ENCODE measurements around the gene FSD2. TPM values are rescaled to one million over a fixed set of nuclear protein-coding genes. Genes with fewer than 3 reads are reported as not detected.

Gene FSD2
- total RNA-seq, 1 experiment from 2014 or later: not detected

DNA sequence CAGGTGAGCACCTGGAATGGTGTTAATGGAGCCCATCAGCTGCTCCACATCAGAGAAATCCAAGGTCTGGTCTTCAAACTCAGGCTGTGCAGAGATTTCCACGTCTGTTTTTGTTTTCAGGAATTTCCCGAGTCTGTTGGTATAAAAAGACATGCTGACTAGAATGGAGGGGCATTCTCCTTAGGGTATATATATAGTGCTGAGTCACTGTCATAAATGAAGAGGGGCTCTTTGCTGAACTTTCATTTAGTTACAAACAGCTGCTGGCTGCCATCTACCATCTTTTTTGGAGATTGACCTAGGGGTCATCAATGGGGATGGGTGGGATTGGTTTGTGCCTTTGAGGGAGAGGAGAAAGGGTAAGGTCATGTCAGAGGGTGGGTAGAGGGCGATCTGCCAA, 27.1 kb downstream of the FSD2 start:
- POLR2A ChIA-PET: interaction anchor here (1.1 to 1.5 kb wide), 2 partner anchors 29 to 30 kb away, joined by 3 read pairs; no protein-coding TSS in a partner anchor
- TF ChIP-seq, protein P1, sequence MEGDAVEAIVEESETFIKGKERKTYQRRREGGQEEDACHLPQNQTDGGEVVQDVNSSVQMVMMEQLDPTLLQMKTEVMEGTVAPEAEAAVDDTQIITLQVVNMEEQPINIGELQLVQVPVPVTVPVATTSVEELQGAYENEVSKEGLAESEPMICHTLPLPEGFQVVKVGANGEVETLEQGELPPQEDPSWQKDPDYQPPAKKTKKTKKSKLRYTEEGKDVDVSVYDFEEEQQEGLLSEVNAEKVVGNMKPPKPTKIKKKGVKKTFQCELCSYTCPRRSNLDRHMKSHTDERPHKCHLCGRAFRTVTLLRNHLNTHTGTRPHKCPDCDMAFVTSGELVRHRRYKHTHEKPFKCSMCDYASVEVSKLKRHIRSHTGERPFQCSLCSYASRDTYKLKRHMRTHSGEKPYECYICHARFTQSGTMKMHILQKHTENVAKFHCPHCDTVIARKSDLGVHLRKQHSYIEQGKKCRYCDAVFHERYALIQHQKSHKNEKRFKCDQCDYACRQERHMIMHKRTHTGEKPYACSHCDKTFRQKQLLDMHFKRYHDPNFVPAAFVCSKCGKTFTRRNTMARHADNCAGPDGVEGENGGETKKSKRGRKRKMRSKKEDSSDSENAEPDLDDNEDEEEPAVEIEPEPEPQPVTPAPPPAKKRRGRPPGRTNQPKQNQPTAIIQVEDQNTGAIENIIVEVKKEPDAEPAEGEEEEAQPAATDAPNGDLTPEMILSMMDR (IDR thresholded peaks at IDR 0.05; ENCODE audit: unreplicated experiment): no peak
- CTCF ChIA-PET: interaction anchor here (1.1 kb wide), 1 partner anchor 247 kb away, joined by 5 read pairs; no protein-coding TSS in a partner anchor
- H3K27ac Mint-ChIP-seq (ENCODE audit: low read depth, unreplicated experiment): no peak overlapping the region
- no peaks in the 10 kb centered on the region for H3K4me1 Mint-ChIP-seq (ENCODE audit: insufficient read depth, unreplicated experiment)
- no TSS peak for BruUV-seq (replicated peaks)
- H3K36me3 Mint-ChIP-seq (ENCODE audit: insufficient read depth, unreplicated experiment): no peaks in the 10 kb centered on the region
- no peak overlapping the region for H3K4me3 Mint-ChIP-seq (ENCODE audit: unreplicated experiment)
- peaks cover 8% of the 10 kb centered on the region for H3K9me3 Mint-ChIP-seq (ENCODE audit: unreplicated experiment)
- intact Hi-C loops (cut with micrococcal nuclease): no loop called here
- H3K27me3 Mint-ChIP-seq (ENCODE audit: insufficient read depth, unreplicated experiment): no peaks in the 10 kb centered on the region
- no peak for DNase-seq (ENCODE audit: unreplicated experiment)

DNA sequence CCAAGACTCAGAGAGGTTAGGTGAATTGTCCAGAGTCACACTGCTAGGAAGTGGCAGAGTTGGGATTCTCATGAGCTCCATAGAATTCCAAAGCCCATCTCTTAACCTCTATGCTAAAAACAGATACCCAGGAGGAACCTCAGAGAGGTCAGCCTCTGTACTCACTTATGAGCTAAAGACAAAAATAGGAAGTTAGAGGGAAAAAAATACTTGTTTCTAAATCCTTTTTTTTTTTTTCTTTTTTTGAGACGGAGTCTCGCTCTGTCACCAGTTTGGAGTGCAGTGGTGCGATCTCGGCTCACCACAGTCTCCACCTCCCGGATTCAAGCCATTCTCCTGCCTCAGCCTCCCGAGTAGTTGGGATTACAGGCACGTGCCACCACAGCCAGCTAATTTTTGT, 31.4 kb downstream of the FSD2 start:
- BruUV-seq (replicated peaks): no TSS peak
- H3K36me3 Mint-ChIP-seq (ENCODE audit: insufficient read depth, unreplicated experiment): no peaks in the 10 kb centered on the region
- H3K27me3 Mint-ChIP-seq (ENCODE audit: insufficient read depth, unreplicated experiment): no peaks in the 10 kb centered on the region
- TF ChIP-seq, protein P1 (IDR thresholded peaks at IDR 0.05; ENCODE audit: unreplicated experiment): no peak
- CTCF ChIA-PET: interaction anchor here (0.6 to 0.7 kb wide), 4 partner anchors 13 to 598 kb away, joined by 3 to 5 read pairs (median 4); no protein-coding TSS in a partner anchor
- intact Hi-C loops (cut with micrococcal nuclease): no loop called here
- no peak overlapping the region for H3K4me3 Mint-ChIP-seq (ENCODE audit: unreplicated experiment)
- H3K4me1 Mint-ChIP-seq (ENCODE audit: insufficient read depth, unreplicated experiment): no peaks in the 10 kb centered on the region
- H3K9me3 Mint-ChIP-seq (ENCODE audit: unreplicated experiment): peaks cover 8% of the 10 kb centered on the region
- POLR2A ChIA-PET: no interaction called here
- no peak overlapping the region for H3K27ac Mint-ChIP-seq (ENCODE audit: low read depth, unreplicated experiment)
- no peak for DNase-seq (ENCODE audit: unreplicated experiment)

DNA sequence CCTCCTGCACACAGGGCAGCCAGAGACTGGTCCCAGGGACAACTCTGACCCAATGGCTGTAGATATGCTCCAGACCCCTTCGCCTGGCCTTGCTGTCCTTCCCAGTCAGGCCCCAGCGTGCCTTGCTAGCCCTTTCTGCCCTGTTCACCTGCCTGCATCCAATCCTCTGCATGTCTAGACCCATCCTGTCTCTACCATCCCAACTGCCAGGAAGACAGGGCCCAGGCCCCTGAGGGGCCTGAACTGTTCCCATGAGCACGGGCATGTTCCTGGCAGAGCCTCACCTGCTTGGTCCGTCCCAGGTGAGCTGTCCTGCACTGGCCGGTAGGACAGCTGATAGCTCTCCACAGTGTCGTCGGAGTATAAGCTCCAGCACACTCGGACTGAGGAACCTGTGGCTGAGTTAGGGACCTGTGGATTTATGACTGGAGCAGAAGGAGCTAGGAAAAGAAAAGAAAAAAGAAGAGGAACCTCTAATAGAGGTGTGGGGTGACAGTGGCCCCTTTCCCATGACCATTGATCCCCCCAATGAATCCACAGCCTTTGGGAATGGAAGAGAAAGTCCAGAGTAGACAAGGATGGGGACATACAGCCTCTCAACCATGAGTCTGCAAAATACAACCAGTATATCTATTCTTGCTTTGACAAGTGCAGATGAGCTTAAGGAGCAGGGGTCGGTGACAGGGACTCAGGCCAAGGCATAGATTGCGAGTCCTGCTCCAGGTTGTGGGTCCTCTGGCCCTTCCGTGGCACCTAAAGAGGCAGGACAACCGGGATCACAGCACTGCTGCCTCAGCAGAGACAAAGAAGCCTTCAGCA, 33.9 kb downstream of the FSD2 start:
- Mint-ChIP-seq H3K4me1 (ENCODE audit: insufficient read depth, unreplicated experiment) (peaks cover 6% of the 10 kb centered on the region), H3K27ac (ENCODE audit: low read depth, unreplicated experiment) (no peak overlapping the region)

More for the DNA sequence above, 33.9 kb downstream of the FSD2 start:
- TF ChIP-seq, protein P1 (IDR thresholded peaks at IDR 0.05; ENCODE audit: unreplicated experiment): no peak
- H3K27me3 Mint-ChIP-seq (ENCODE audit: insufficient read depth, unreplicated experiment): no peaks in the 10 kb centered on the region
- peaks cover 7% of the 10 kb centered on the region for H3K9me3 Mint-ChIP-seq (ENCODE audit: unreplicated experiment)
- no TSS peak for BruUV-seq (replicated peaks)
- no peak overlapping the region for H3K4me3 Mint-ChIP-seq (ENCODE audit: unreplicated experiment)
- ChIA-PET POLR2A (interaction anchor here (1.6 to 2.6 kb wide), 2 partner anchors 22 to 37 kb away, joined by 5 to 8 read pairs; partner anchors contain the start of gene WHAMM), CTCF (no interaction called here)
- no peak for DNase-seq (ENCODE audit: unreplicated experiment)
- intact Hi-C loops (cut with micrococcal nuclease): no loop called here
- H3K36me3 Mint-ChIP-seq (ENCODE audit: insufficient read depth, unreplicated experiment): no peaks in the 10 kb centered on the region

Data from MCF 10A (cell line).